Measurements from ENCODE around the gene RAD9B. TPM values are rescaled to one million over a fixed set of nuclear protein-coding genes. Genes with fewer than 3 reads are reported as not detected.
"Not testable (repeated sequence)": the region's sequence is repeated elsewhere in the genome, so short reads cannot be mapped to it uniquely, and the experiment has no call there.

The RAD9B gene
- total RNA-seq, 1 donor from 2014 or later: 0.88 TPM

DNA sequence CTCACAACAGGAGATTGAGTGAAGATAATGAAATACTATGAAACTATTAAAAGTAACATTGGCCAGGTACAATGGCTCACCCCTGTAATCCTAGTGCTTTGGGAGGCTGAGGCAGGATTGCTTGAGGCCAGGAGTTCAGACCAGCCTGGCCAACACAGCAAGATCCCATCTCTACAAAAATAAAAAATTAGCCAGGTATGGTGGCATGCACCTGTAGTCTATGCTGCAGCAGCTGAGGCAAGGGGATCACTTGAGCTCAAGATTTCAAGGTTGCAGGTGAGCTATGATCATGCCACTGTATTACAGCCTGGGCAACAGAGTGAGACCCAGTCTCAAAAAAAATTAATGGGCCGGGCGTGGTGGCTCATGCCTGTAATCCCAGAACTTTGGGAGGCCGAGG is 14.9 kb downstream of the RAD9B start:
- TF ChIP-seq, protein P1, sequence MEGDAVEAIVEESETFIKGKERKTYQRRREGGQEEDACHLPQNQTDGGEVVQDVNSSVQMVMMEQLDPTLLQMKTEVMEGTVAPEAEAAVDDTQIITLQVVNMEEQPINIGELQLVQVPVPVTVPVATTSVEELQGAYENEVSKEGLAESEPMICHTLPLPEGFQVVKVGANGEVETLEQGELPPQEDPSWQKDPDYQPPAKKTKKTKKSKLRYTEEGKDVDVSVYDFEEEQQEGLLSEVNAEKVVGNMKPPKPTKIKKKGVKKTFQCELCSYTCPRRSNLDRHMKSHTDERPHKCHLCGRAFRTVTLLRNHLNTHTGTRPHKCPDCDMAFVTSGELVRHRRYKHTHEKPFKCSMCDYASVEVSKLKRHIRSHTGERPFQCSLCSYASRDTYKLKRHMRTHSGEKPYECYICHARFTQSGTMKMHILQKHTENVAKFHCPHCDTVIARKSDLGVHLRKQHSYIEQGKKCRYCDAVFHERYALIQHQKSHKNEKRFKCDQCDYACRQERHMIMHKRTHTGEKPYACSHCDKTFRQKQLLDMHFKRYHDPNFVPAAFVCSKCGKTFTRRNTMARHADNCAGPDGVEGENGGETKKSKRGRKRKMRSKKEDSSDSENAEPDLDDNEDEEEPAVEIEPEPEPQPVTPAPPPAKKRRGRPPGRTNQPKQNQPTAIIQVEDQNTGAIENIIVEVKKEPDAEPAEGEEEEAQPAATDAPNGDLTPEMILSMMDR (IDR thresholded peaks at IDR 0.05; ENCODE audit: insufficient read depth, low read length, poor library complexity, severe bottlenecking): no peak
- Histone ChIP-seq H3K36me3 (ENCODE audit: control insufficient read depth, insufficient read depth, low read length) (no peaks in the 10 kb centered on the region), H3K27me3 (ENCODE audit: control insufficient read depth, insufficient read depth, low read length) (no peaks in the 10 kb centered on the region), H3K4me3 (ENCODE audit: low read depth, low read length) (no peak overlapping the region)
- DNase-seq (ENCODE audit: low read depth): no peak

DNA sequence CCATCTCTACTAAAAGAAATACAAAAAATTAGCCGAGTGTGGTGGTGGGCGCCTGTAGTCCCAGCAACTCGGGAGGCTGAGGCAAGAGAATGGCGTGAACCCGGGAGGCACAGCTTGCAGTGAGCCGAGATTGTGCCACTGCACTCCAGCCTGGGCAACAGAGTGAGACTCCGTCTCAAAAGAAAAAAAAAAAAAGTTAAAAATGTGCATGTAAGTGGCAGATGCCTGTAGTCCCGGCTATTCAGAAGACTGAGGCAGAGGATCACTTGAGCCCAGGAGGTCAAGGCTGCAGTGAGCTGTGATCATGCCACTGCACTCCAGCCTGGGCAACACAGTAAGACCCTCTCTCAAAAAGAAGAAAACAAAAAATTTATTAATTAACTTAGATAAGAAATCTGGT is 15.9 kb downstream of the RAD9B start:
- not testable (repeated sequence) for DNase-seq (ENCODE audit: low read depth); H3K4me3 ChIP-seq (ENCODE audit: low read depth, low read length); H3K27me3 ChIP-seq (ENCODE audit: control insufficient read depth, insufficient read depth, low read length); H3K36me3 ChIP-seq (ENCODE audit: control insufficient read depth, insufficient read depth, low read length)

DNA sequence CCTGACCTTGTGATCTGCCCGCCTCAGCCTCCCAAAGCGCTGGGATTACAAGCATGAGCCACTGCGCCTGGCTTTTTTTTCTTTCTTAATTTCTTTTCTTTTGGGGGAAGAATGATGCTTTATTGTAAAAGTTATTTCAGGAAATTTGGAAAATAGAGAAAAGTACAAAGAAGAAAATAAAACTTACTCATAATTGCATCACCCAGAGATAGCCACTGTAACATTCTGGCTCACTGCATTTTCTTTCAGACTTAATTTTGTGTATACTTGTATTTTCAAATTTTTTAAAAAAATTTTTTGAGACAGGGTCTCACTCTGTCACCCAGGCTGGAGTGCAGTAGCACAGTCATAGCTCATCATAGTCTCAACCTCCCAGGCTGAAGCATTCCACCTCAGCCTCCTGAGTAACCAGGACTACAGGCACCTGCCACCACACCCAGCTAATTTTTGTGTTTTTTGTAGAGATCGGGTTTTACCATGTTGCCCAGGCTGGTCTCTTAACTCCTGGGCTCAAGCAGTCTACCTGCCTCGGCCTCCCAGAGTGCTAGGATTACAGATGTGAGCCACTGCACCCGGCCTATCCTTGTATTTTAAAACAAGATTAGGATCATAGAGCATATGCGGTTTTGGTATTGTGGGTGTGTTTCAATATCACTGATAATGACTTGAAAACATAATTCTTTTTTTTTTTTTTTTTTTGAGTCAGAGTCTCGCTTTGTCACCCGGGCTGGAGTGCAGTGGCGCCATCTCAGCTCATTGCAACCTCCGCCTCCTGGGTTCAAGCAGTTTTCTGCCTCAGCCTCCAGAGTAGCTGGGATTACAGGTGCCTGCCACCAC is 19.0 kb downstream of the RAD9B start:
- DNase-seq (ENCODE audit: low read depth); H3K36me3 ChIP-seq (ENCODE audit: control insufficient read depth, insufficient read depth, low read length); H3K27me3 ChIP-seq (ENCODE audit: control insufficient read depth, insufficient read depth, low read length); H3K4me3 ChIP-seq (ENCODE audit: low read depth, low read length): not testable (repeated sequence)

DNA sequence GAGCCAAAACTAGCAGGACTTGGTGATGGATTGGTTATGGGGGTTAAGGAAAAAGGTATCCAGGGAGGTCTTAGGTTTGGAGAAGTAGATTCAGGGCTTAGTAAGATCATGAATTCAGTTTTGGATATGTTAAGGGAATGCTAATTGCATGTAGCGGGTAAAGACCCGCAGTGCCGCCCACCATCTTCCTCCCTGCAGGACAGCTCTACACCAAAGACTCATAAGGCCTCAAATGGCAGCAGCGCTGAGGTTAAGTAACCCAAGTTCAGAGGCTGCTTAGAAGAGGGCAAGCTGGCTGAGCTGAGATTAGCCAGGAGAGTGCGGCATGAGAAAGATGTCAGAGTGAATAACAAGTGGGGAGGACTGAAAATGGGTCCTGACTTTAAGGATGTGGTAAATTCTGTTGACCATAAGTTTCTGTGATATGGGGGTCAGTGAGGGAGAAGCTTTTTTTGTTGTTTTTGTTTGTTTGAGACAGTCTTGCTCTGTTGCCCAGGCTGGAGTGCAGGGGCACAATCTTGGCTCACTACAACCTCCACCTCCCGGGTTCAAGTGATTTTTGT is 26.2 kb downstream of the RAD9B start:
- TF ChIP-seq, protein P1 (IDR thresholded peaks at IDR 0.05; ENCODE audit: insufficient read depth, low read length, poor library complexity, severe bottlenecking): no peak
- DNase-seq (ENCODE audit: low read depth): no peak
- H3K36me3 ChIP-seq (ENCODE audit: control insufficient read depth, insufficient read depth, low read length): no peaks in the 10 kb centered on the region
- no peak overlapping the region for H3K4me3 ChIP-seq (ENCODE audit: low read depth, low read length)
- no peaks in the 10 kb centered on the region for H3K27me3 ChIP-seq (ENCODE audit: control insufficient read depth, insufficient read depth, low read length)

DNA sequence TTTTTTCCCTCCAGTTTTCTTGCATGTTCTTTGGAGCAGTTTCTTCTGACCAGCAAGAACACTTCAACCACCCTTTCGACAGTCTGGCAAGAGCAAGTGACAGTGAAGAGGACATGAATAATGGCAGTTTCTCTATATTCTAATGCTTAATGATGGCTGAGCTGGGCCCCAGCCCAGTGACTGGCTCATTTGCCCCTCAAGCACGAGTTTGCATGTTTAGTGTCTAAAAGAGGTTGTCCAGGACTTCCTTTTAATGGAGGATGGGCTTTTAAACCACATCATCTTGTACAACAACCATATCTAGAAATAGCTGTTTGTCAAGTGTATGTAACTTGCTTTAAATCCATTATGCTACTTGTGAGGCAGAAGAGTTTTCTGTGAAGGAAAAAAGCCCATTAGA is 28.4 kb downstream of the RAD9B start:
- Histone ChIP-seq H3K4me3 (ENCODE audit: low read depth, low read length) (no peak overlapping the region), H3K27me3 (ENCODE audit: control insufficient read depth, insufficient read depth, low read length) (no peaks in the 10 kb centered on the region), H3K36me3 (ENCODE audit: control insufficient read depth, insufficient read depth, low read length) (no peaks in the 10 kb centered on the region)
- TF ChIP-seq, protein P1 (IDR thresholded peaks at IDR 0.05; ENCODE audit: insufficient read depth, low read length, poor library complexity, severe bottlenecking): no peak
- no peak for DNase-seq (ENCODE audit: low read depth)

DNA sequence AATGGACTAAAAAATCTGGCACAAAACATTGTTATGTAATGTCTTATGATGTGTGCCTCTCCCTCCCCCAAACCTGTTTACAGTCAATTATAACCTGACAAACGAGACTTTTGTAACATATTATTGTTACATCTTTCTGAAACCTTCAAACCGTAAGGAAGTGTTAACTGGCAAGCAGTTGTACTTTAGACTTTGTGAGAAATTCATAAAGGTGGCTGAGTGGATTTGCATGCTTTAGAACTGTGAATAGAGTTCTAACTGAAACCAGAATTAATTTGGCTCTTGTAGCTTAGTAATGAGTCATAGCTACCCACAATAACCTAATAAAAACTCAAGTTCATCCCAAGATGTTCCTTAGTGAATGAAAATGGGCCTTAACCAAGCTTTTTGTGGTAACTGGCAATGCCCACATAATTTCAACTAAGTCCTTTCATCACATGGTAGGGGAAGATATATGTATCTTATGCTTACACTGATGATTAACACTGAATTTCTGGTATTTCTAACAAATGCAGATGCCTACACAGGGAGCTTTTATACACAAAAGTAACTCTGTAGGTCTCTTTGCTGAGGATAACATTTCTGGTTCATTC is 29.7 kb downstream of the RAD9B start:
- Histone ChIP-seq H3K36me3 (ENCODE audit: control insufficient read depth, insufficient read depth, low read length) (no peaks in the 10 kb centered on the region), H3K27me3 (ENCODE audit: control insufficient read depth, insufficient read depth, low read length) (no peaks in the 10 kb centered on the region), H3K4me3 (ENCODE audit: low read depth, low read length) (no peak overlapping the region)
- TF ChIP-seq, protein P1 (IDR thresholded peaks at IDR 0.05; ENCODE audit: insufficient read depth, low read length, poor library complexity, severe bottlenecking): no peak
- DNase-seq (ENCODE audit: low read depth): no peak

Data from kidney epithelial cell (primary cell).